K562 (cell line): ENCODE results near the gene LRMDA. TPM values are rescaled to one million over a fixed set of nuclear protein-coding genes. Genes with fewer than 3 reads are reported as not detected.

Source experiments
- ATAC-seq: fragments of 200-7000 bp; cut with Tn5 transposase; 3 replicates; pipeline ENCODE4 v1.9.1; 2020; ENCODE audit warnings: moderate library complexity
- BruUV-seq: library from RNA; stranded (reverse); fragments of 400-500 nt; replicated peaks from 2 replicates; lab custom pipeline; 2021; lab: Mats Ljungman, UMichigan
- CTCF ChIA-PET: fragments of 300-600 bp; formaldehyde crosslinking; extraction: SDS; loops from one replicate; lab custom pipeline; 2021; ENCODE audit warnings: low intra/inter-chr PET ratio; lab: Yijun Ruan, JAX
- POLR2A ChIA-PET: fragments of 300-600, 350-650 bp; sonication (Branson Sonifier 250); formaldehyde crosslinking; extraction: SDS; loops from one replicate; lab custom pipeline; 2021; ENCODE audit warnings: antibody characterized with exemption, inconsistent platforms; lab: Yijun Ruan, JAX
- DNase-seq, 4 experiments: peaks; one replicate each; pipeline versions ENCODE4 v3.0.0 to v3.0.0-alpha.2; 2011 to 2018; ENCODE audit warnings: low spot score in 3 of 4, mixed read lengths in 3 of 4; ENCODE audit errors: extremely low read depth in 1 of 4
- FAIRE-seq: peaks from 2 replicates; lab custom pipeline; 2011; peaks lifted over from hg19 to GRCh38; lab: Jason Lieb, UNC
- H2AFZ ChIP-seq: 2 replicates; pipeline ENCODE4 v1.6.0; 2011; ENCODE audit warnings: low read depth, low read length, control low read depth, inconsistent platforms
- H3K27ac ChIP-seq: fragments of 200-600 bp; 3 replicates; pipeline ENCODE4 v1.8.0; 2011; ENCODE audit warnings: low read depth, mild to moderate bottlenecking, control low read depth, inconsistent platforms, low read length, moderate library complexity, mixed read lengths; ENCODE audit errors: extremely low read depth
- H3K27me3 ChIP-seq, 2 experiments: fragments of 300-600 bp in 1 of 2; 2 replicates in 1 of 2; 3 replicates in 1 of 2; pipeline versions ENCODE4 v1.6.0 to v1.8.0; 2011; ENCODE audit warnings: inconsistent platforms in 2 of 2, low read length in 2 of 2, mild to moderate bottlenecking in 1 of 2, mixed read lengths in 1 of 2, moderate library complexity in 1 of 2; ENCODE audit not compliant: control insufficient read depth in 2 of 2, insufficient read depth in 2 of 2
- H3K36me3 ChIP-seq: fragments of 300-600 bp; 3 replicates; pipeline ENCODE4 v1.8.0; 2011; ENCODE audit warnings: mild to moderate bottlenecking, low read length, inconsistent platforms; ENCODE audit not compliant: control insufficient read depth, insufficient read depth
- H3K4me1 ChIP-seq, 2 experiments: fragments of 200-600 bp in 1 of 2; replicated peaks in 1 of 2; 2 replicates in 1 of 2; 3 replicates in 1 of 2; pipeline versions ENCODE4 v1.5.1 to v1.8.0; 2011; ENCODE audit warnings: inconsistent platforms in 2 of 2, low read length in 2 of 2, mild to moderate bottlenecking in 1 of 2, mixed read lengths in 1 of 2, moderate library complexity in 1 of 2; ENCODE audit not compliant: control insufficient read depth in 2 of 2, insufficient read depth in 2 of 2
- H3K4me2 ChIP-seq: 2 replicates; pipeline ENCODE4 v1.6.1; 2011; ENCODE audit warnings: low read length, control low read depth, inconsistent platforms, mixed read lengths; ENCODE audit not compliant: insufficient read depth
- H3K4me3 ChIP-seq: fragments of 200-600 bp; sonication (generic), shearing (Covaris generic); 2 replicates; pipeline ENCODE4 v1.5.1; 2016; ENCODE audit warnings: control low read depth, inconsistent platforms
- H3K79me2 ChIP-seq: fragments of 200-600 bp; 3 replicates; pipeline ENCODE4 v1.8.0; 2011; ENCODE audit warnings: low read length, inconsistent platforms; ENCODE audit not compliant: control insufficient read depth, insufficient read depth
- H3K9ac ChIP-seq, 2 experiments: 2 replicates each; pipeline versions ENCODE4 v1.6.0 to v1.6.1; 2011; ENCODE audit warnings: low read depth in 2 of 2, low read length in 2 of 2, control low read depth in 1 of 2, inconsistent platforms in 1 of 2, mild to moderate bottlenecking in 1 of 2, mixed read lengths in 1 of 2; ENCODE audit not compliant: insufficient read depth in 1 of 2
- H3K9me1 ChIP-seq: one replicate; pipeline ENCODE4 v1.6.0; 2011; ENCODE audit warnings: inconsistent platforms, mild to moderate bottlenecking, low read length, moderate library complexity; ENCODE audit not compliant: control insufficient read depth, insufficient read depth
- H3K9me3 ChIP-seq: replicated peaks from 2 replicates; pipeline ENCODE4 v1.5.1; 2011; ENCODE audit warnings: low read depth, low read length, inconsistent platforms; ENCODE audit not compliant: control insufficient read depth, insufficient read depth
- H4K20me1 ChIP-seq: replicated peaks from 2 replicates; pipeline ENCODE4 v1.6.1; 2011; ENCODE audit warnings: low read length, inconsistent platforms, mixed read lengths; ENCODE audit not compliant: control insufficient read depth, insufficient read depth
- BDP1 ChIP-seq: IDR thresholded peaks from 3 replicates; pipeline ENCODE4 v1.6.1; 2011; ENCODE audit not compliant: insufficient read length, insufficient read depth
- CREB3 ChIP-seq: fragments of 450-650 bp; conservative IDR thresholded peaks from 2 replicates; pipeline ENCODE4 v1.6.1; 2016; ENCODE audit warnings: missing genetic modification characterization, low read depth, mild to moderate bottlenecking, missing compliant biosample characterization, moderate library complexity
- EP300 ChIP-seq: IDR thresholded peaks from 2 replicates; pipeline ENCODE4 v1.6.1; 2012; ENCODE audit warnings: low read length, improper control_type of control experiment
- MLX ChIP-seq, 2 experiments: fragments of 450-650 bp in 1 of 2; sonication (generic) in 1 of 2; formaldehyde crosslinking; conservative IDR thresholded peaks; 2 replicates each; pipeline versions ENCODE4 v1.4.0 to v1.8.1; 2020 to 2022; ENCODE audit warnings: mild to moderate bottlenecking in 1 of 2, missing genetic modification reagents in 1 of 2
- SMARCC2 ChIP-seq: fragments of 450-650 bp; IDR thresholded peaks from 2 replicates; pipeline ENCODE4 v1.6.1; 2017; ENCODE audit warnings: antibody characterized with exemption, moderate library complexity, mild to moderate bottlenecking, low read depth
- ZNF280A ChIP-seq: fragments of 450-650 bp; IDR thresholded peaks from 2 replicates; pipeline ENCODE4 v1.6.1; 2018; ENCODE audit warnings: mild to moderate bottlenecking, low read depth; ENCODE audit not compliant: partially characterized antibody
- WGBS: fragments of 100-300 bp; shearing (Covaris generic); methylation state at CpG from one replicate; pipeline ENCODE4 v1.1.6; 2016; ENCODE audit warnings: low coverage, mixed read lengths; ENCODE audit not compliant: insufficient coverage; ENCODE audit errors: missing lambda C conversion rate; 5-methylcytosine and 5-hydroxymethylcytosine counted together
- in situ Hi-C: fragments of 300-500 bp; cut with MboI; formaldehyde crosslinking; loops from 4 replicates; pipeline ENCODE4 v1.15.0; 2018; ENCODE audit warnings: inconsistent platforms, mixed read lengths
- intact Hi-C: fragments of 100-400 bp; cut with micrococcal nuclease; formaldehyde crosslinking; loops from 2 replicates; pipeline ENCODE4 v1.14.2; 2022
- polyA plus RNA-seq, 8 experiments: library from polyadenylated mRNA; depleted of rRNA in 4 of 8; stranded (reverse) in 5 of 8; unstranded in 3 of 8; fragments of >200 nt; fragmentation: Nextera tagmentation in 2 of 8; fragmentation: Illumina TruSeq in 1 of 8; extraction: Ambion mirVana in 2 of 8; extraction: Trizol in 1 of 8; gene quantifications; 2 replicates each; pipeline versions ENCODE4 v1.2.1 to v1.2.3, GENCODE V29; 2011 to 2014; ENCODE audit warnings: inconsistent platforms in 1 of 8, missing spikeins in 1 of 8
- total RNA-seq, 7 experiments: library from RNA; depleted of rRNA in 6 of 7; stranded (reverse); fragments of >200 nt in 6 of 7; fragmentation: Illumina TruSeq in 2 of 7; extraction: Trizol in 2 of 7; gene quantifications; 2 replicates each; pipeline versions ENCODE4 v1.2.1 to v1.2.3, GENCODE V29; 2011 to 2021; ENCODE audit warnings: low replicate concordance in 1 of 7

The LRMDA gene
- total and polyA plus RNA-seq, 9 of the 15 experiments (the other 6 are each of a cell fraction or from before 2014, with no cell fraction given) = 0.25 TPM; not detected in 8

- BruUV-seq = no TSS peak
- no peak for FAIRE-seq
- ATAC-seq = no peak
- DNase-seq = no peak
- Histone ChIP-seq H4K20me1 (no peaks in the 10 kb centered on the region), H3K4me3 (no peak overlapping the region), H3K79me2 (no peaks in the 10 kb centered on the region), H3K4me2 (no peak overlapping the region), H3K27me3 (no peaks in the 10 kb centered on the region), H3K9me3 (no peaks in the 10 kb centered on the region), H3K4me1 (no peaks in the 10 kb centered on the region), H2AFZ (no peak overlapping the region), H3K36me3 (no peaks in the 10 kb centered on the region), H3K27ac (no peak overlapping the region), H3K9me1 (no peaks in the 10 kb centered on the region), H3K9ac (no peak overlapping the region)
- in situ Hi-C loops (no loop called here), intact Hi-C loops (no loop called here)
- CTCF ChIA-PET = no interaction called here
- WGBS = 2% methylated on average over 3 of the region's 3 CpGs
- POLR2A ChIA-PET = no interaction called here
- TF ChIP-seq MLX (CRISPR knock-in tag; conservative IDR thresholded peaks at IDR 0.05) = no peak
- no peak for TF ChIP-seq ZNF280A
- no peak for TF ChIP-seq BDP1
- TF ChIP-seq SMARCC2 = no peak
- TF ChIP-seq EP300 = no peak
- no peak for TF ChIP-seq CREB3 (tag)
Measured at GRCh38 chr10:76088980-76089379, 657.6 kb downstream of the LRMDA start.
